Type B pancreatic cell (in vitro differentiated cells): ENCODE data around the gene COG1. TPM values are rescaled to one million over a fixed set of nuclear protein-coding genes. Genes with fewer than 3 reads are reported as not detected.

Source experiments
- DNase-seq: peaks from one replicate; pipeline ENCODE4 v3.0.0; 2021; ENCODE audit warnings: mixed read lengths; ENCODE audit not compliant: unreplicated experiment; ENCODE audit errors: extremely low spot score
- H3K27ac Mint-ChIP-seq: 2 replicates; pipeline ENCODE4 v1.8.0; 2021; ENCODE audit warnings: mild to moderate bottlenecking, mixed read lengths
- H3K27me3 Mint-ChIP-seq: 2 replicates; pipeline ENCODE4 v1.8.0; 2021; ENCODE audit warnings: mixed read lengths
- H3K36me3 Mint-ChIP-seq: 2 replicates; pipeline ENCODE4 v1.8.0; 2021; ENCODE audit warnings: mixed read lengths
- H3K4me1 Mint-ChIP-seq: one replicate; pipeline ENCODE4 v1.8.0; 2021; ENCODE audit warnings: mixed read lengths; ENCODE audit not compliant: unreplicated experiment
- H3K4me3 Mint-ChIP-seq: 2 replicates; pipeline ENCODE4 v1.8.0; 2021; ENCODE audit warnings: mild to moderate bottlenecking, mixed read lengths
- H3K9me3 Mint-ChIP-seq: 2 replicates; pipeline ENCODE4 v1.8.0; 2021; ENCODE audit warnings: mixed read lengths
- CTCF ChIP-seq: fragments of 200-600 bp; sonication (generic); conservative IDR thresholded peaks from 2 replicates; pipeline ENCODE4 v1.5.0; 2021; ENCODE audit warnings: antibody characterized with exemption, mild to moderate bottlenecking
- total RNA-seq: library from RNA; stranded (reverse); gene quantifications from 2 replicates; pipeline ENCODE4 v1.2.1, GENCODE V29; 2021; ENCODE audit warnings: low replicate concordance

The COG1 gene
- total RNA-seq, 1 donor from 2014 or later, result 36.5 TPM

- Mint-ChIP-seq H3K27me3 (peaks cover 15% of the 10 kb centered on the region), H3K9me3 (peaks cover 6% of the 10 kb centered on the region), H3K4me3 (no peak overlapping the region), H3K36me3 (no peaks in the 10 kb centered on the region), H3K27ac (peak overlapping the region; percentile 25), H3K4me1 (peaks cover 24% of the 10 kb centered on the region)
- no peak for DNase-seq
- no peak for TF ChIP-seq CTCF
These were observed 40.8 kb upstream of the COG1 start for GRCh38 chr17:73151916-73152632.

DNA sequence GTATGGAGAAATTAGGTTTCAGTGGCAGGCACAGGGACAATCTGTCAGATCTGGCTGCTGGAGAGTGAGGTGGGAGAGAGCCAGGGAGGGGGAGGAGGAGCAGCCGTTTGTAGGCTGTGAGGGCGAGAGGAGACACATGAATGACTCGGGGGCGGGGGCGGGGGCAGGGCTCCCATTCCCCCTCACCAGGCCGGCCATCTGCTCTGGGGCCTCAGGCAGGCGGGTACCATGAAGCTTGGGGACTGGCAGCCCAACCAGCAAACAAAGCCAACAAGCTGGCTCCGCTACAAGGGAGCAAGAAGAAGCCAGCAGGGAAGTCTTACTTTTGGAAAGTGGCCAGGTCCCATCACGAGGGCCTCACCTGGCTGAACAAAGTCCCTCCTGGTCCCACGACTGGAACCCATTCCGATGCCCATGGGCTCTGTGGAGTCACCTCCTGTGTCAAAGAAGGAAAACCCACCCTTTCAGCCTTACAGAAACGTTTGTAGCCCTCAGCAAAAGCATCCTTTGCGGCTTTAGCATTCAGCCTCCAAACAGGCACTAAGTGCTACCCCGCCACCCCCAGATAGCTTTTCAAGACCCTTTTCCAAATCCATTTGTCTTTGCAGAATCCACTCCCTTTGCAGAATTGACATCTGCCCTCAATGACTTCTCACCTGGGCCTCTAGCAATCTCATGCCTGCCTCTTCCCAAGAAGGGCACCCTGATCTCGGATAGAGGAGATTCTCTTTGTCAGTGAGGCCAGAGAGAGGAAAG is 37.3 kb upstream of the COG1 start:
- Mint-ChIP-seq H3K4me1 (peaks cover 26% of the 10 kb centered on the region), H3K9me3 (peaks cover 6% of the 10 kb centered on the region), H3K27me3 (peaks cover 24% of the 10 kb centered on the region), H3K36me3 (no peaks in the 10 kb centered on the region), H3K4me3 (no peak overlapping the region), H3K27ac (no peak overlapping the region)
- TF ChIP-seq CTCF, result no peak
- no peak for DNase-seq

DNA sequence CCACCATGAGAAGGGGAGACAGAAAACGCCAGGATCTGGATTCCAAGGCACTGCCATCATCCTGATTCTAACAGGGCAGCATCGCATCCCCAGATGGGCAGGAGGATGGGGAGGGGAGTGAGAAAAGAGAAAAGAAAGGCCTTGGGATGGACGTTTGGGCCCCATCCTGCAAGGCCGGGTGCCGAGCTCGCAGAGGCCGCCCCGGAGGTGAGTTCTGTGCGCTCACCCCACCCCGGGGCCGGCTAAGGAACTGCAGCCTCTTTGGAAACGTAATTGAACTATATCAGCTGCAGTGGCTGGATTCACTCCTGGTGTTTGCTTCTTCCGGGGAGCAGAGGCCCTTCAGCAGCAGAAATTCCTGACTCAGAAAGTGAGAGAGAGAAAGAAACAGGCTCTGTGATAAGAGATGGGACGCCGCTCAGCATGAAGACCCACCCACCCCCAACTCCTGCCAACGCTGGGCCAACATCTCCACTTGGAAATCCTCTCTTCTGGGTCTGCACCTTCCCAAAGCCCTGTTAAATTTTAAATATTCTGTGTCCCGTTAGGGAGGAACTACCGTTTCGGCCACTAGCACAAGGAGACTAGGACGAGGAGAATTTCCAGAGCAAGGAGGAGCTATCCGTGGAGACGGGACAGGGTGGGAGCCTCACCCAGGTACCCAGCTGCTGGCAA is 36.6 kb upstream of the COG1 start:
- DNase-seq, result peak; percentile 78
- Mint-ChIP-seq H3K27ac (no peak overlapping the region), H3K36me3 (no peaks in the 10 kb centered on the region), H3K27me3 (peaks cover 29% of the 10 kb centered on the region), H3K4me1 (peaks cover 32% of the 10 kb centered on the region), H3K4me3 (peak overlapping the region; percentile 55), H3K9me3 (peaks cover 3% of the 10 kb centered on the region)
- TF ChIP-seq CTCF, result peak; percentile 88

- Mint-ChIP-seq H3K4me3 (no peak overlapping the region), H3K36me3 (no peaks in the 10 kb centered on the region), H3K9me3 (no peaks in the 10 kb centered on the region), H3K27ac (no peak overlapping the region), H3K27me3 (peaks cover 34% of the 10 kb centered on the region), H3K4me1 (peaks cover 30% of the 10 kb centered on the region)
- TF ChIP-seq CTCF, result no peak
- no peak for DNase-seq
These were observed 35.9 kb upstream of the COG1 start for GRCh38 chr17:73156887-73157520.

DNA sequence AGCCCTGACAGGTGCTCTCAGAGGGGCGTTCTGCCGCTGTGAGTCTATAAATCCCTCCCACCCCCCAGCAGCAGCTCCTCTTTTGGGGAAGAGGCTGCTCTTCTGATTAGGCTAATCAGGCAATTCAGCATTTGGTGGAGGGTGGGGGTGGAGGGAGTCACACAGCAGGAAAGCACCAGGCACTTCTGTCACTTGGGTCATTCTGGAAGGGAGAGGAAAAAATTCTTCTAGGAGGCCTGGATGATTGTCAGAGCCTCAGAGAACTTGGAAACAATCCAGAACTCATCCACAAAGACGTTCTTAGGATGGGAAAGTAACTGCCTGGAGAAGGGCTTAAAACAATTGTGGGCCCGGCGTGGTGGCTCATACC is 35.3 kb upstream of the COG1 start:
- peaks cover 26% of the 10 kb centered on the region for H3K4me1 Mint-ChIP-seq
- no peaks in the 10 kb centered on the region for H3K36me3 Mint-ChIP-seq
- peaks cover 36% of the 10 kb centered on the region for H3K27me3 Mint-ChIP-seq
- DNase-seq, result no peak
- no peak overlapping the region for H3K27ac Mint-ChIP-seq
- TF ChIP-seq CTCF, result no peak
- H3K9me3 Mint-ChIP-seq, result no peaks in the 10 kb centered on the region
- H3K4me3 Mint-ChIP-seq, result no peak overlapping the region
